ENCODE results near the gene RALGPS2.

RALGPS2 gene

DNA sequence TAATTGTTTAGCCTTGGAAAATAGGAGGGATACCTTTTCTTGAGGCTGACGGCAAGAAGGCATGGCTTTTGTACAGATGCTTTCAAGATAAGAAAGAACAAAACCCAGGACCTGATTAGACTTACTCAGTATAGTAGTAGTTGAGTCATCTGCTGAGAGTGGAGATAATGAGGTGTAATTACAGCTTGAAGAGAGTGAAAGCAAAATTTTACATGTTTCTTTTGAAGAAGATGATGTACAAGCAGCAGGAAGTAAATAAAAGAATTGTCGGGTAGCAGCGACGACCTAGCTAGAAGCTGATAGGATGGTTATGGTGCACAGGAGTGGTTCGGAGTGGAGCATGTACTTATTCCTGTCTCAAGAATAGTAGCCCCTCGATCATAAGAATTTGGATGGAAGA is 139.3 kb downstream of the RALGPS2 start:
- DNase-seq (ENCODE audit: low read depth in 3 of 3) = no peak

DNA sequence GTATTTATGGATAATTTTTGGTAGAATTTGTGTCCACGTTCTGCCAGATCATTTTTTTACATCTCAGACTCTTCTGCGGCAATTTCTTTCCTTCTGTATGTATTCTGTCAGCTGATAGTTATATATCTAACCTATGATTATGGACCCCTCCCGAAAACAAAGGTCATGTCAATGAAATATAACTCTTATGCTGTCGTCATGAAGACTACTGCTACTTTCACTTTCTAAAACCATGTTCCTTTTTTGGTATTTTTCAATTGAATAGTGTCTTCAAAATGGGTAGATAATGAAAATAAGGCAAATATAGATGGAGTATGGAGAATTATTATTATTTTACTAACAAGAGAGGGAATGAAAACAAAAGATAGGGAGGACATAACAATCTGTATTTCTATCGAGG is 142.6 kb downstream of the RALGPS2 start:
- DNase-seq (ENCODE audit: low read depth in 3 of 3) = no peak

DNA sequence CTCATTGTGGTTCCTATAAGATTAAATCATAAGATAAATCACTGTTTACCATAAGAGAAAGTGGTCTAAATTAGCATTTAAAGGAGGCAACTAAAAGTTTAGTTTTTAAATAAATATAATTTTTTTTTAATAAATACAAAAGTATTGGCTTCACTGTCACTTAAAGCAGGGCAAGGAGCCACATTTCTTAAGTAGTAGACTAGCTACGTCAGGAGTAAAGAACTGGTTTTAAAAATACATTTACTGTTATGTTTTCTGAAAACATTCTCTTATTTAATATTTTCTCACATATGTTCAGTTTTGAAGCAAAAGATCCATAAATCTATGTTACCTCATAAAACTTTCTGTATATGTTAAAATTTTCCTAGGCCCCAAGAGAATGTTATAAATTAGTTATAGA is 143.7 kb downstream of the RALGPS2 start:
- DNase-seq (ENCODE audit: low read depth in 3 of 3) = no peak

DNA sequence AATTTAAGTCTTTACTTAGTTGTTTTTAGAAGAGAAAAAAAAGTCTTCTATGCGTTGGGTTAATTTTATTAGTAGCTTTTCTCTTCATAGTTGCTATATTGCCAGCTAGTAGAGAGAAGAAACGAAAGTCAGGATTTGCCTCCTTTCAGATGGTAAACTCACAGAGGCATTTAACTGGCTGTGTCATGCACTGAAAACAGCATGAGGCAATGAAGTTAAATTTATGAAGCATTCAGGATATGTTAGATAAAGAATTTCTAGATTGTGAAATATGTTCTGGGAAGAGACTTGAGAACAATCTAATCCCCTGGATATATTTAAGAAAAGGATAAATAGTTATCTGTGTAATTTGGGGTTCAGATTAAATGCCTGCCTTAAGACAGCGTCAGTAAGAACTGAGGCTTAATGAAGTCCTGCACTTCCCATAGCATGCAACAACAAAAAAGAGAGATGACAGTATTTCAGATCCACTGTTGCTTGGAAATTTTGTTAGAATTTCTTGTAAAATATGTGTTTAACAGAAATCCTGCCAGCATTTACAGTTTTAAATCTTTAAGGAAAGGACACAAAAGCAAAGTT is 144.2 kb downstream of the RALGPS2 start:
- no peak for DNase-seq (ENCODE audit: low read depth in 3 of 3)

DNA sequence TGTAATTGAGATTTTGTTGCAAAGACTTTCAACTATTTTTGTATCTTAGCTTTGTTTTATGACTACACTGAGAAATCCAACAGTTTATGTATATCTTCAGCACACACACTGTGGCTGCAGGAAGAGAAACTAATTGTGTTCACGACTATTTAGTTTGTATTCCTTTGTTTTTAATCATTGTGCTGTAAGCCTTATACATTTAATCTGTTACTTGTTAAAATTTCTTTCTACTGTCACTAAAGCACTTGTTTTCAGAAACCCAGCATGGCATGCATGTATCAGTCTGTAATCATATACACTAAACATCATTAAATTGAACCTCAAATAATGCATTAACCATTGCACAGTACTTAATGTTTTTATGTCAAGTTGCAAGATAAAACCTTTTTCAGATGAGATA is 145.2 kb downstream of the RALGPS2 start:
- no peak for DNase-seq (ENCODE audit: low read depth in 3 of 3)

DNA sequence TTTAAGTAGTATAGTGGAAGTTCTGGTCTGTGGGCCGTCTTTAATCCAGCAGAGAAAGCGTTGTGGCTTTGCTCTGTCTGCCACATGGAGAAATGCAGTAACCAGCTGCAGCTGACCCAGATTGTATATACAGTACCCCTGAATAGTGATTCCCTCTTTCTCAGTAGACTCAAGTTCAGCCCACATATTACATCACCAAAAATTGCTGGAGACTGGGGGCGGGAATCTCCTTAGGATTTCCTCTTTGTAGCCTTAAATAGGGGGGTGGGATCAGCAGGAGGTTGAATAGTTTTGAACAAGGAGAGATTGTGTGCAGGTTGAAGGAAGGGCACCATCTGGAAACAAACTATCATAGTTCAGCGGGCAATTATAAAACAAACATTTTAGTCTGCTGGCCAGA is 145.9 kb downstream of the RALGPS2 start, which contains the start of gene ANGPTL1:
ANGPTL1 (minus strand) TSS at position 134 of the 400 bp plus-strand sequence. CDS start 5,301 bp downstream, outside the sequence.
- no peak for DNase-seq (ENCODE audit: low read depth in 3 of 3)

DNA sequence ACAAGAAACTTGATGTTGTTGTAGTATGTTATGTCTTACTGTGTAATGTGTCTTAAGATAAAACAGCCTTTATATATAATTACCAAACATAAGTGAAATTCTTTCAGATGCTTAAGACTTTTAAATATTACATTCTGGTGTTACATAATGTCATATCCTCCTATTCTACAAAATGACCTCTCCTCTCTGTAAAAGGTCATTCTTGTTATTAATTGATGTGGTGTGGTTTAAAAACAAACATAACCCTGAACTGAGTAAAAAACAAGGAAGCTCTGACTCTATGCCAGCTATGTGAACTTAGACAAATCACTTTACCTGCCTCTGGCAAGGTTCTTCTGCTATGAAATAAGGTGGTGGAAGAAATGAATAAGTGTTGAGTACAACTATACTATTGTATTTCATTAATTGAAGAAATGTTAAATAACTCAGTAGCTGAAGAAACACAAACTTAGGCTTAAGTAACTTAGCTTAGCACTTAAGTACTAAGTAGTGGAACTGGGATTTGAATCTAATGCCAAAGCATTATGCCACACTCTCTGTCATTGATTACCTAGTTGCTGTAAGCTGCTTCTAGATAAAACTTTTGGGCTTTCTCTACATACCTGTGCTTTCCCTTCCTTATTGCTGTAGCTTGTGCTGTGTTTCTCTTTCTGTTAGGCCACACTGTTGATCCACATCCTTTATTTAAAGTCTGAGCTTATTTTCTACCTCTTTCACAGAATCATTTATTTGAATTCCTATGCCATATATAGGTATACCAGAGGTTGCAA is 146.7 kb downstream of the RALGPS2 start:
- DNase-seq (ENCODE audit: low read depth in 3 of 3) = no peak

DNA sequence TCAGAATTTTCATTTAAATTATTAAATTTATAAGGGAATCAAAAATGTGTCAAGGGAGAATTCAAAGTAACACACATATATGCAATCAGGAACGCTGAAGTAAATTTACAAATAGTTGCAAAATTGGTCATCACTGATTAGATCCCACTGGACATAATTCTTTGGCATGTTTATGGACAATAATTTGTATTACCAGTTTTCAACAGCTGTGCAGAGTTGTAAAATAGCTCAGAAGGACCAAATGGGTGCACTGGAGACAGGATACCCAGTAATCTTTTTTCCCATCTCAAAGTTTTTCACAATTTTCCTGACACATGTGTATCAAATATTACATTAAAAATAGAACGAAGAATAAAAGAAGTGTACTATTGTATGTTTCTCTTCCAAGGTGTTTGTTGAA is 149.9 kb downstream of the RALGPS2 start:
- DNase-seq (ENCODE audit: low read depth in 3 of 3) = no peak

DNA sequence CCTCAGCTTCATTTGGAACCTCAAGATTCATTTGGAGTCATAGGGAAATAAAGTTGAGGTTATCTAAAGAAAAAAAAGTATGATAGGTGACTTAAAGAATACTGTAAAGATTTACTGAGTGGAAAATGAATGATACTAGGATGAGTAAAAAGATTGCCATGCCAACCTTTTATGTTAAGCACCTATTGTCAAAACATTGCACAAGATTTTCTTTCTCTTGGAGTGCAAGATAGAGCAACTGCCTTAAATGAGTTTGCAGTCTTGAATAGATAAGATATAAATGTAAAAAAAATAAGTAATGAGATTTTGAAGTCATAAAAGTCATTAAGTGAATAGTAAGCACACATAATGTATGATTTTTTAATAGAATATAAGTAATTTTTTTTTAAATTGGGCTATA is 150.9 kb downstream of the RALGPS2 start:
- DNase-seq (ENCODE audit: low read depth in 3 of 3) = no peak

DNA sequence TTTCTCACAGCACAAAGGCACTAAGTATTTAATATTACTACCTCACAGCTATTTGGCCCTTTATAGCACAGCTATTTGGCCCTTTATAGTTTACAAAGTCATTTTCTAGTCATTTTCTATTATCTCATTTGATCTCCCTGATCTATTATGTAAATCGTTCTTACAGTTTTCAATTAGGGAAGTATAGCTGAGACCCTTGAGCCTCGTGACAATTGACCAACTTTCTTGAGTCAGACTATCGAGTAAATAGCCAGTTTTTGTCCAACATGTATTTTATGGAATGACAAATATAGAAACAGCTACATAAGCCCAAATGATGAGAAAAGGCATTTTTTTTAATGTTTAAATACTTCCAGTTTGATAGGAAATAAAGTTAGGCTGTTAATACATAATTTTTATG is 152.9 kb downstream of the RALGPS2 start:
- no peak for DNase-seq (ENCODE audit: low read depth in 3 of 3)

DNA sequence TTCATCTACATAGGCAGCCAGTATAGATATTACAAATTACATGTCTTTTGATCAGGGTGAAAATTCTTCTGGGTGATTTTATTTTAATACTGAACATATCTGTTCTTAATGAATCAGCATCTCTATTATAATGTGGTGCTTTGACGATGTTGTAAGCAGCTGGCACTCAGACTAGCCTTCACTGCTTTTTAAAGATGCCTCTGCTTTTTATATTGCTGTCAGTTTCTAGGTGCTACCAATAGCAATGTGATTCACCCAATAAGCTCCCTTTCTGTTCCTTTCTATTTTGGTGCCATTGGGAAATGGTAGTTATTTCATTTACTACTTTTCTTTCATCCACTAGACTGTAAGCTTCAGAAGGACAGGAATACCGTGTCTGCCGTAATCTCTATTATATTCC is 156.9 kb downstream of the RALGPS2 start:
- no peak for DNase-seq (ENCODE audit: low read depth in 3 of 3)

DNA sequence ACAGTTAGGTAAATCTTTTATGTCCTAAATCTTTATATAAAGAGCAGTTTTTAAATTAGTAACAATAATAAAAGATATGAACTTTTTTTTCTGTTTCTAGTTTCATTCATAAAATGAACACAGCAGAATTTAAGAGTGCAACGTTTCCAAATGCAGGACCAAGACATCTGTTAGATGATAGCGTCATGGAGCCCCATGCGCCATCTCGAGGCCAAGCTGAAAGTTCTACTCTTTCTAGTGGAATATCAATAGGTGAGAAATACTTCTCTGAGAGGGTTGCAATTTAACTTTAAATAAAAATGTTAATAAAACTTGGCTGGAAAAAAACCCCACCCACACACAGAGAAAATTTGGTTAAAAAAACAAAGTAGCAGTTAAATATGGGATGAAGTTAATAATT is 160.8 kb downstream of the RALGPS2 start:
- DNase-seq (ENCODE audit: low read depth in 3 of 3) = no peak

DNA sequence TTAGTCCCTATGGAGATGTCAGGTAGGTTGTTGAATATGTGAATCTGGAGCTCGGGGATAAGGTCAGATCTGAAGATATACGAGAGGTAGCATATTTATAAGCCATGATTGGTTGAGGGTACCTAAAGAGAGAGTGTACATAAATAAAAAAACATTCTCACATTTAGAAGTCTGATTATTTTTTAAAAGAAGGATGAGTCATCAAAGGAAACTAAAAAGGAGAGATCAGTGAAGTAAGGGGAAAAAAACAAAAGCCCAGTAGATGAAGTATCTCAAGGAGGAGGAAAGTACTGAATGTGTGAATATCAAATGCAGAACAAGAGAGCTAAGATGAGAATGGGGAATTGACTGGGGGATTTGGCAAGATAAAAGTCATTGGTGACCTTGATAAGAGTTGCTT is 161.5 kb downstream of the RALGPS2 start:
- no peak for DNase-seq (ENCODE audit: low read depth in 3 of 3)

DNA sequence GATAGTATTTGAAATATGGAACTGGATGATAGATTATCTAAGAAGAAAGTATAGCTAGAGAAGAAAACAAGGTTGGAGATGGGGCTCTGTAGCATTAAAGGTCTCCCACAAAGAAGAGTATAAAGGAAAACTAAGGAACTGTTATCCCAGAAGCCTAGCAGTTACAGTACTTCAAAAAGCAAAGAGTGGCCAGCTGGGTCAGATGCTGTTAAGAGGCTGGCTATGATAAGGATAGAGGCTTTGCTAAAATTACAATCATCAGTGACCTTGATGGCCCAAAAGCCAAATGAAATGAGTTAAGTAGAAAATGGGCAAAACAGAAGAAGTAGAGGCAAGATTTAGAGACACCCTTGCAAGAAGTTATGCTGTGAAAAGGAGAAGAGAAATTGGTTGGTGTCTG is 170.9 kb downstream of the RALGPS2 start:
- DNase-seq (ENCODE audit: low read depth in 3 of 3) = no peak

DNA sequence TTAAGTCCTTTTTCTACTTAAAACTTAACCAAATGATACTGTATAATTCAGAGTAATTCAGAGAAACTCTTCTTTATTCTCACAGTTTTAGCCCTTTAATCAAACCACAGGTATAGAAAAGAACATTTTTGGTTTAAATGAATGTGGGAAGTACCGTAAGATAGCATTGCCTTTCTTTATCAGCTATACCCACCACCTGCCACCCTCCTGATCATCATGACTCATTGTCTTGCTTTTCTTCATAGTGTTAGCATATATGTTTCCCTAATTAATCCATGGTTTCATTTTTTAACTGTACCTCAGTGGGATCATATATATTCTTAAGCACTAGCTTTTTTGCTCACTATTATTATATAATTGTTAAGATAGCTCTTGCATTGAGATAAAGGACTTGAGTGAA is 173.4 kb downstream of the RALGPS2 start:
- no peak for DNase-seq (ENCODE audit: low read depth in 3 of 3)

DNA sequence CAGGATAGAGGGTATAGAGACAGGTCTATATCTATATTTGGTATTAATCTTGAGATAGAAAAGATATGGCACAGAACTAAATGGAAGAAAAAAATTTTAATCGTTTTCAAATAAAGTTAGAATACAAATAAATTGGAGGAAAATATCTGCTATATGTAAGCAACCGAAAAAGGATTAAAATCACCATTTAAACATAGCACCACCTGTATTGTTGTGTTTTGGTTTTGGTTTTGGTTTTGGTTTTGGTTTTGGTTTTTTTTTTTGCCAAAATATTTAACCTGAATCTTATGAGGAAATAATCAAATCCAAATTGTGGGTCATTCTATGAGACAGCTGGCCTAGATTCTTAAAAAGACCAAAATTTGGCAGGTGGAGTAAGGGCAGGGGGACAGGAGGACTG is 174.4 kb downstream of the RALGPS2 start:
- DNase-seq (ENCODE audit: low read depth in 3 of 3) = no peak

DNA sequence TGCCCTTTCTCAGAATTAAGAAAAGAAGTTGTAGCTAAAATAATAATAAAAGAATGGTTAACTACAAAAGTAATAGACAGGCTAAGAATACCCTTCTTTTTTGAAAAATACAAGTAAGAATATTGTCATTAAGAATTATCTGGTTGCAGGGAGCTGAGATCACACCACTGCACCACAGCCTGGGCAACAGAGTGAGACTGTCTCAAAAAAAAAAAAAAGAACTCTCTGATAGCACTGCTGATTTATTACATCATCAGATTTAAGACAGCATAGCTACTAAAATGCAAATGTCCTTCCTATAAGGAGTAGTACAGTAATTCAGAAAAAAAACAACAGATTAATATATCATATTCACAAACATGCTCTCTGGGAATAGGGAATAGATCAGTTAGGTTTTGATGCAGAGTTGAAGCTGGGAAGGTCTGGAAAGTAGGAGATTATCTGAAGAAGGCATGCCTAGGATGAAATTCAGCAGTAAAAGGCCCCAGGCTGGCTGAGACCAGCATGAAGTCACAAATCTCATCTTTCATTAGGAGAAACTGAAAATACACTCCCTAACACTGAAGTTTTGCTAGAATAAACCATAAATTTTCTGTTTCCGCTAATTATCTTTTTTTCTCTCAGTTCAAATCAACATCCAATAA is 176.6 kb downstream of the RALGPS2 start:
- no peak for DNase-seq (ENCODE audit: low read depth in 3 of 3)

DNA sequence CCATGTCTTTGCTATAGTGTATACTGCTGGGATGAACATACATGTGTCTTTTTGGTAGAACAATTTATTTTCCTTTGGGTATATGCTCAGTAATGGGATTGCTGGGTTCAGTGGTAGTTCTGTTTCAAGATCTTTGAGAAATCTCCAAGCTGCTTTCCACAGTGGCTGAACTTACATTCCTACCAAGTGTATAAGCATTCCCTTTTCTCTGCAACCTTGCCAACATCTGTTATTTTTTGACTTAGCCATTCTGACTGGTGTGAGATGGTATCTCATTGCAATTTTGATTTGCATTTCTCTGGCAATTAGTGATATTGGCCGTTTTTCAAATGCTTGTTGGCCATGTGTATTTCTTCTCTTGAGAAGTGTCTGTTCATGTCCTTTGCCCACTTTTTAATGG is 183.3 kb downstream of the RALGPS2 start:
- DNase-seq (ENCODE audit: low read depth in 3 of 3) = no peak

DNA sequence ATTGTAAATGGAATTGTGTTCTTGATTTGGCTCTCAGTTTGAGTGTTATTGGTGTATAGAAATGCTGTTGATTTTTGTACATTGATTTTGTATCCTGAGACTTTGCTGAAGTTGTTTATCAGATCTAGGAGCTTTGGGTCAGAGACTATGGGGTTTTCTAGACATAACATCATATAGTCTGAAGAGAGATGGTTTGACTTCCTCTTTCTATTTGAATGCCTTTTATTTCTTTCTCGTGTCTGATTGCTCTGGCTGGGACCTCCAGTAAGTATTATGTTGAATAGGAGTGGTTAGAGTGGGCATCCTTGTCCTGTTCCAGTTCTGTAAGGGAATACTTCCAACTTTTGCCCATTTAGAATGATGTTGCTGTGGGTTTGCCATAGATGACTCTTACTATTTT is 185.0 kb downstream of the RALGPS2 start:
- no peak for DNase-seq (ENCODE audit: low read depth in 3 of 3)

DNA sequence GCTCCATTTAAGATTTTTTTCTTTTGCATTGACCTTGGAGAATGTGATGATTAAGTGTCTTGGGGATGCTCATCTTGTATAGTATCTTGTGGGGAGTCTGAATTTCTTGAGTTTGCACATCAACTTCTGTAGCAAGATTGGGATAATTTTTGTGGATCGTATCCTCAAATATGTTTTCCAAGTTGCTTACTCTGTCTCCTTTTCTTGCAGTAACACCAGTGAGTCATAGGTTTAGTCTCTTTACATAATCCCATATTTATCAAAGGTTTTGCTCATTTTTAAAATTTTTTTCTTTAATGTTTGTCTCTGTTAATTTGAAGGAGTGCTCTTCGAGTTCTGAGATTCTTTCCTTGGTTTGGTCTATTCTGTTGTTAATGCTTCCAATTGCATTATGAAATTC is 187.6 kb downstream of the RALGPS2 start:
- no peak for DNase-seq (ENCODE audit: low read depth in 3 of 3)

DNA sequence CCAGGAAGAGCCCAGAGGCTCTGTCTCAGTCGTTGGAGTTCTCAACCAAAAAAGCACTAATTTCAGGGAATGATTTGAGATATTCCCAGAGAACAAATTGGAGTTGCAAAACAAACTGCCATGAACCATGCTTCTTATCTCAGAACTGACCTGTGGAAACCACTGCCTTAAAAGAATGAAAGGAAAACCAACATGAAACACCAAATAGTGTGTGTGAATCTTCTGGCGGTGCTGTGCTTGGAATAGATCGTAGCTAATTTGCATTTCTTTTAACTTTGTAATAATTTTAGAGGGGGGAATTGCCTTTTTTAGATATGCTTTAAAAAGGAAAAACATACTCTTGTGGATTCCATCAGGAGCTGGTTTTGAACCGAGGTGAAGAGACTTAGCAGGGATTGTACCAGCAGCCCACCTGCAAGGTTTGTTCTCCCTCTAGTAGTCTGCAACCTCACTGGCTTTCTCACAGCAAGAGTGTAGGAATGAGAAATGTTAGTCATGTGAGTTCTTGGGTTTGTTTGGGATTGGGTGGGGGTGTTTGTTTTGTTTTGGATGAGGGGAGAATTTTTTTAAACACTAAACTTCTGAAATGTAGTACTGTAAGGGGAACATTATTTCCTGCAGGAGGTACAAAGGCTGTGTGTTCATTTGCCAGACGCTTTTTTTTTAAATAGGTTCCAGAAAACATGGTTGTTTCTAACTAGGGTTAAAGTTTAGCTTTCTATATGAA is 191.6 kb downstream of the RALGPS2 start:
- no peak for DNase-seq (ENCODE audit: low read depth in 3 of 3)

DNA sequence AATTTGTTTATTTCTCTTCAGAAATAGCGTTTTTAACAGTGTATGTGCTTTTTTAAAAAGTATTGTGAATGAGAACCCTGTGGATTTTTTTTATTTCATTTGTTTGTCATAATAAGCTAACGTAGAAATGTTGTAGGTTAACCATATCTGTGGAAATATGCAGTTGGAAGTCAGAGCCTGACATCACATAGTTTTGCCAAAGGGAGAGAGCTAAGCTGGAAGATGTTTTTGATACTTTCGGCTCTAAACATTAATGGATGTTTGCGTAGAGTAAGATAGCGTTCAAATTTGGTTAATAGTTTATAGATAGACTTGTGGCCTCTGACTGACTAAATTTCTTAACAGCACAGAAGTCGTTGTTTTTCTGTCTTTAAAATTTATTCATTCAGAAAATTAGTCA is 193.3 kb downstream of the RALGPS2 start:
- no peak for DNase-seq (ENCODE audit: low read depth in 3 of 3)

DNA sequence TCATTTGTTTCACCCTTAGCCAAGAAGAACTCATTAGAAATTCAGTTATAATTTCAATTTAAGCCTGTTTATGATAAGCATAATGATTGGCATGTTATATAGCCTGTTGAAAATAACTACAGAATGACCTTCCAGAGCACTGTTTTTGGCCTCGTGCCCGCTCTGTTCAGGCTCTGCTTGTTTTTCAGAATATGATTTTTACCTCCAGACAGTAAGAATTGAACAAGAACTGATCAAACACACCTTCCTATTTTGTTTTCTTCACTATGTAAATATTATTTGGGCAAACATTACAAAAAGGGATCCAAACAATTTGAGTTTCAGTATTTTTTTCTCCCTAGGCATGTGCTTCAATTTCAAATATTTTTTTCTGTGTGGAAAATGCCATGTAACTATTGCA is 193.9 kb downstream of the RALGPS2 start:
- no peak for DNase-seq (ENCODE audit: low read depth in 3 of 3)

Data from stimulated activated CD4-positive, alpha-beta T cell treated with anti-CD3 and anti-CD28 coated beads, TNF-alpha, amount 100 ng/mL, for 4 hours (primary cell).